Sigmoid colon (tissue), 7 donors: ENCODE data around the gene CHP1. TPM values are rescaled to one million over a fixed set of nuclear protein-coding genes. Genes with fewer than 3 reads are reported as not detected.

Experiments
- DNase-seq: peaks from one replicate; pipeline ENCODE4 v3.0.0-alpha.2; 2019
- H3K27ac ChIP-seq, 4 donors: fragments of 200-600 bp; sonication (generic); one replicate each; pipeline ENCODE4 v1.5.1; 2016 to 2019; ENCODE audit warnings: mild to moderate bottlenecking in 1 of 4
- H3K27me3 ChIP-seq, 3 donors: fragments of 200-600 bp; sonication (generic); one replicate each; pipeline ENCODE4 v1.5.1; 2019; ENCODE audit warnings: mild to moderate bottlenecking in 1 of 3
- H3K36me3 ChIP-seq, 4 donors: fragments of 200-600 bp; sonication (generic); one replicate each; pipeline ENCODE4 v1.5.1; 2016 to 2019
- H3K4me1 ChIP-seq, 4 donors: fragments of 200-600 bp; sonication (generic); one replicate each; pipeline ENCODE4 v1.5.1; 2017 to 2019
- H3K4me3 ChIP-seq, 4 donors: fragments of 200-600 bp; sonication (generic); one replicate each; pipeline ENCODE4 v1.5.1; 2017 to 2019; ENCODE audit warnings: mild to moderate bottlenecking in 2 of 4, moderate library complexity in 1 of 4
- H3K9me3 ChIP-seq, 4 donors: fragments of 200-600 bp in 3 of 4; sonication (generic) in 3 of 4; one replicate each; pipeline versions ENCODE4 v1.5.1 to v1.6.1; 2013 to 2019
- EP300 ChIP-seq, 4 donors: sonication (generic); formaldehyde crosslinking; IDR thresholded peaks; one replicate each; pipeline ENCODE4 v1.6.1; 2017; ENCODE audit warnings: antibody characterized with exemption in 4 of 4
- POLR2A ChIP-seq, 2 donors: fragments of 450-650 bp; IDR thresholded peaks; one replicate each; pipeline ENCODE4 v1.6.1; 2016; ENCODE audit warnings: antibody characterized with exemption in 2 of 2, mild to moderate bottlenecking in 2 of 2, moderate library complexity in 2 of 2
- POLR2AphosphoS5 ChIP-seq, 4 donors: sonication (generic); formaldehyde crosslinking; IDR thresholded peaks; one replicate each; pipeline ENCODE4 v1.6.1; 2017; ENCODE audit warnings: antibody characterized with exemption in 4 of 4
- WGBS, 2 donors: extraction: QIAGEN DNeasy Blood & Tissue Kit; methylation state at CpG; one replicate each; pipeline ENCODE4 v1.1.7; 2013; 5-methylcytosine and 5-hydroxymethylcytosine counted together
- intact Hi-C: fragments of 100-400 bp; cut with DNase I; formaldehyde crosslinking; loops from one replicate; pipeline ENCODE4 v1.15.1; 2023
- polyA plus RNA-seq, 3 donors: library from polyadenylated mRNA; stranded (reverse); fragments of 200-250 nt; gene quantifications; one replicate each; pipeline ENCODE4 v1.2.3, GENCODE V29; 2013
- total RNA-seq, 4 donors: library from RNA; depleted of rRNA; stranded (reverse); fragments of >200 nt; gene quantifications; one replicate each; pipeline ENCODE4 v1.1.0, GENCODE V29; 2016
- TF ChIP-seq, protein P1 (sequence below), 4 experiments: fragments of 450-650 bp in 3 of 4; fragments of 200-600 bp in 1 of 4; IDR thresholded peaks; one replicate each; pipeline ENCODE4 v1.5.1; 2016 to 2019; ENCODE audit warnings: antibody characterized with exemption in 4 of 4, mild to moderate bottlenecking in 3 of 4, moderate library complexity in 2 of 4
- donor health status: healthy with polysubstance abuse.
- donor health status: Bipolar disorder and iron deficiency.
- donor health status: healthy.

The CHP1 gene
- total and polyA plus RNA-seq, 7 donors: 101 to 270 (median 118) TPM

DNA sequence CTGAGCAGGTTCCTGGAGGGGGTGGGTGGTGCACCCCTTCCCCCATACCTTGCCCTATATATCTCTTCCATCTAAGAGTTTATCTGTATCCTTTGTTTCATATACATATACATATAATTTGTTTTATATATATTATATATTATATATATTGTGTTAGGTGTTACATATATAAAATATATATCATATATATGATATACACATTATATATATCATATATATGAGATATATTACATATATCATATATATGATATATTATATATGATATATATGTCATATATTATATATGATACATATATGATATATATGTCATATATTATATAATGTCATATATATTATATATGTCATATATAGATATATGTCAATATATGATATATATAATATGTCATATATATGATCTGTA, 31.6 kb upstream of the CHP1 start:
- no peak for DNase-seq
- Histone ChIP-seq H3K4me1 (no peaks in the 10 kb centered on the region), H3K36me3 (no peaks in the 10 kb centered on the region), H3K27me3 (no peaks in the 10 kb centered on the region), H3K9me3 (no peaks in the 10 kb centered on the region), H3K4me3 (no peak overlapping the region), H3K27ac (no peak overlapping the region)
- no peak for TF ChIP-seq EP300 (IDR thresholded peaks at IDR 0.05)
- no peak for TF ChIP-seq POLR2AphosphoS5 (IDR thresholded peaks at IDR 0.05)
- TF ChIP-seq, protein P1, sequence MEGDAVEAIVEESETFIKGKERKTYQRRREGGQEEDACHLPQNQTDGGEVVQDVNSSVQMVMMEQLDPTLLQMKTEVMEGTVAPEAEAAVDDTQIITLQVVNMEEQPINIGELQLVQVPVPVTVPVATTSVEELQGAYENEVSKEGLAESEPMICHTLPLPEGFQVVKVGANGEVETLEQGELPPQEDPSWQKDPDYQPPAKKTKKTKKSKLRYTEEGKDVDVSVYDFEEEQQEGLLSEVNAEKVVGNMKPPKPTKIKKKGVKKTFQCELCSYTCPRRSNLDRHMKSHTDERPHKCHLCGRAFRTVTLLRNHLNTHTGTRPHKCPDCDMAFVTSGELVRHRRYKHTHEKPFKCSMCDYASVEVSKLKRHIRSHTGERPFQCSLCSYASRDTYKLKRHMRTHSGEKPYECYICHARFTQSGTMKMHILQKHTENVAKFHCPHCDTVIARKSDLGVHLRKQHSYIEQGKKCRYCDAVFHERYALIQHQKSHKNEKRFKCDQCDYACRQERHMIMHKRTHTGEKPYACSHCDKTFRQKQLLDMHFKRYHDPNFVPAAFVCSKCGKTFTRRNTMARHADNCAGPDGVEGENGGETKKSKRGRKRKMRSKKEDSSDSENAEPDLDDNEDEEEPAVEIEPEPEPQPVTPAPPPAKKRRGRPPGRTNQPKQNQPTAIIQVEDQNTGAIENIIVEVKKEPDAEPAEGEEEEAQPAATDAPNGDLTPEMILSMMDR (IDR thresholded peaks at IDR 0.05): no peak
- TF ChIP-seq POLR2A (IDR thresholded peaks at IDR 0.05): no peak
- intact Hi-C loops: no loop called here

GRCh38 chr15:41203395-41203794, 27.7 kb upstream of the CHP1 start:
- no peak overlapping the region for H3K4me3 ChIP-seq
- no peaks in the 10 kb centered on the region for H3K27me3 ChIP-seq
- no peaks in the 10 kb centered on the region for H3K9me3 ChIP-seq
- WGBS, 2 donors: 52 to 81% methylated on average over 7 of the region's 7 CpGs
- intact Hi-C loops: no loop called here
- no peak overlapping the region for H3K27ac ChIP-seq
- H3K4me1 ChIP-seq: no peaks in the 10 kb centered on the region
- H3K36me3 ChIP-seq: no peaks in the 10 kb centered on the region
- TF ChIP-seq, protein P1 (IDR thresholded peaks at IDR 0.05): no peak
- TF ChIP-seq POLR2A (IDR thresholded peaks at IDR 0.05) (no peak), EP300 (IDR thresholded peaks at IDR 0.05) (no peak), POLR2AphosphoS5 (IDR thresholded peaks at IDR 0.05) (no peak)
- DNase-seq: no peak

DNA sequence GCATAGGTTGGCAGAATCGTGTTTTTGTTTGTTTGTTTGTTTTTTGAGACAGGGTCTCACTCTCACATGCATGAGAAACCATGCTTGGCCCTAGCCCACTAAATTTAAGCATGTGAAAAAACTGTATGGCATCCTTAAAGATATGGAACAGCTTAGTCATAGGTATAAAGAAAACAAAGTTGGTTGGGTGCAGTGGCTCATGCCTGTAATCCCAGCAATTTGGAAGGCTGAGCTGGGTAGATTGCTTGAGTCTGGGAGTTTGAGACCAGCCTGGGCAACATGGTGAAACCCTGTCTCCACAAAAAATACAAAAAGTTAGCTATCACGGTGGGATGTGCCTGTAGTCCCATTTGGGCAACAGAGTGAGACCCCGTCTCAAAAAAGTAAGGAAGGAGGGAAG, 25.8 kb upstream of the CHP1 start:
- DNase-seq: no peak
- H3K27ac ChIP-seq: no peak overlapping the region
- no peak overlapping the region for H3K4me3 ChIP-seq
- 75 to 80% methylated on average over 3 of the region's 3 CpGs for WGBS, 2 donors
- H3K4me1 ChIP-seq: no peaks in the 10 kb centered on the region
- intact Hi-C loops: no loop called here
- H3K36me3 ChIP-seq: no peaks in the 10 kb centered on the region
- H3K27me3 ChIP-seq: no peaks in the 10 kb centered on the region
- H3K9me3 ChIP-seq: no peaks in the 10 kb centered on the region
- TF ChIP-seq, protein P1 (IDR thresholded peaks at IDR 0.05): no peak
- TF ChIP-seq EP300 (IDR thresholded peaks at IDR 0.05) (no peak), POLR2AphosphoS5 (IDR thresholded peaks at IDR 0.05) (no peak), POLR2A (IDR thresholded peaks at IDR 0.05) (no peak)

GRCh38 chr15:41207687-41208448, 23.2 kb upstream of the CHP1 start:
- H3K27ac ChIP-seq: no peak overlapping the region

More at GRCh38 chr15:41207687-41208448, 23.2 kb upstream of the CHP1 start:
- no peak for DNase-seq
- Histone ChIP-seq H3K36me3 (no peaks in the 10 kb centered on the region), H3K4me3 (no peak overlapping the region), H3K9me3 (no peaks in the 10 kb centered on the region), H3K4me1 (no peaks in the 10 kb centered on the region), H3K27me3 (no peaks in the 10 kb centered on the region)
- TF ChIP-seq POLR2A (IDR thresholded peaks at IDR 0.05): no peak
- TF ChIP-seq, protein P1 (IDR thresholded peaks at IDR 0.05): no peak
- no peak for TF ChIP-seq EP300 (IDR thresholded peaks at IDR 0.05)
- no peak for TF ChIP-seq POLR2AphosphoS5 (IDR thresholded peaks at IDR 0.05)
- intact Hi-C loops: no loop called here
- 93 to 96% methylated on average over 5 of the region's 5 CpGs for WGBS, 2 donors
